ACHN (cell line): ENCODE results near the gene ADCYAP1.
"Not testable (repeated sequence)": the region's sequence is repeated elsewhere in the genome, so short reads cannot be mapped to it uniquely, and the experiment has no call there.

Source experiments
- DNase-seq: peaks from one replicate; pipeline ENCODE4 v3.0.0-alpha.2; 2015
- in situ Hi-C: cut with HindIII; loops from 2 replicates; pipeline ENCODE4 v1.10.0; 2017; ENCODE audit warnings: low sequenced_read_pairs, low pct_ligation_motif_present, low pct_unique_long_range_greater_than_20kb

The ADCYAP1 gene

GRCh38 chr18:904218-905090 lies at the start of gene ADCYAP1:
TSS of gene ADCYAP1 (plus strand) at chr18:904871. CDS start at chr18:905387, 516 bp downstream.
- no peak for DNase-seq
- in situ Hi-C loops: no loop called here

GRCh38 chr18:857986-858385 lies 46.7 kb upstream of the ADCYAP1 start:
- in situ Hi-C loops: no loop called here
- no peak for DNase-seq

- DNase-seq: peak; percentile 61
- in situ Hi-C loops: no loop called here
These were observed 39.8 kb upstream of the ADCYAP1 start for GRCh38 chr18:864872-865273.

GRCh38 chr18:867257-867656 lies 37.4 kb upstream of the ADCYAP1 start:
- in situ Hi-C loops: no loop called here

GRCh38 chr18:873426-873825 lies 31.2 kb upstream of the ADCYAP1 start:
- DNase-seq, in situ Hi-C loops: not testable (repeated sequence)

More at GRCh38 chr18:867257-867656, 37.4 kb upstream of the ADCYAP1 start:
- no peak for DNase-seq

- in situ Hi-C loops: no loop called here
- DNase-seq: no peak
These were observed 28.8 kb upstream of the ADCYAP1 start for GRCh38 chr18:875912-876311.

- DNase-seq: no peak
- in situ Hi-C loops: no loop called here
These were observed 27.4 kb upstream of the ADCYAP1 start for GRCh38 chr18:877238-877637.

- in situ Hi-C loops: no loop called here
- DNase-seq: no peak
These were observed 18.6 kb upstream of the ADCYAP1 start for GRCh38 chr18:886076-886475.

- no peak for DNase-seq
- in situ Hi-C loops: no loop called here
These were observed 17.0 kb upstream of the ADCYAP1 start for GRCh38 chr18:887716-888115.

GRCh38 chr18:892316-892715 lies 12.4 kb upstream of the ADCYAP1 start:
- in situ Hi-C loops: no loop called here
- no peak for DNase-seq

GRCh38 chr18:896315-896714 lies 8.4 kb upstream of the ADCYAP1 start:
- DNase-seq: no peak
- in situ Hi-C loops: no loop called here

- DNase-seq: no peak
- in situ Hi-C loops: no loop called here
These were observed 2.9 kb upstream of the ADCYAP1 start for GRCh38 chr18:901761-902160.

GRCh38 chr18:902229-902628 lies 2.4 kb upstream of the ADCYAP1 start:
- in situ Hi-C loops: no loop called here
- peak; percentile 30 for DNase-seq

- in situ Hi-C loops: no loop called here
These were observed 970 bp upstream of the ADCYAP1 start for GRCh38 chr18:903701-904100.

GRCh38 chr18:905307-905947 lies 756 bp downstream of the ADCYAP1 start:
- in situ Hi-C loops: no loop called here
- no peak for DNase-seq

More at GRCh38 chr18:903701-904100, 970 bp upstream of the ADCYAP1 start:
- peak; percentile 58 for DNase-seq

GRCh38 chr18:905948-906415 lies 1.3 kb downstream of the ADCYAP1 start:
- in situ Hi-C loops: no loop called here

GRCh38 chr18:906416-907114 lies 1.9 kb downstream of the ADCYAP1 start:
- no peak for DNase-seq
- in situ Hi-C loops: no loop called here

More at GRCh38 chr18:905948-906415, 1.3 kb downstream of the ADCYAP1 start:
- no peak for DNase-seq

- in situ Hi-C loops: no loop called here
- DNase-seq: no peak
These were observed 2.6 kb downstream of the ADCYAP1 start for GRCh38 chr18:907115-907884.
